WERI-Rb-1 (cell line): ENCODE data around the gene PLD4.

Experiments
- DNase-seq: peaks from one replicate; pipeline ENCODE4 v3.0.0-alpha.2; 2020
- H3K27ac ChIP-seq: fragments of 250-450 bp; sonication (Bioruptor Pico); 2 replicates; pipeline ENCODE4 v1.5.1; 2020; ENCODE audit warnings: mild to moderate bottlenecking, moderate library complexity
- H3K27me3 ChIP-seq: fragments of 250-450 bp; sonication (Bioruptor Pico); 2 replicates; pipeline ENCODE4 v1.5.1; 2021; ENCODE audit warnings: mild to moderate bottlenecking, low read depth, moderate library complexity; ENCODE audit not compliant: insufficient read depth, severe bottlenecking
- H3K36me3 ChIP-seq: fragments of 250-450 bp; sonication (Bioruptor Pico); 2 replicates; pipeline ENCODE4 v1.5.1; 2020; ENCODE audit warnings: mild to moderate bottlenecking, moderate library complexity
- H3K4me3 ChIP-seq: 2 replicates; pipeline ENCODE4 v1.5.1; 2011; ENCODE audit warnings: low read depth, mild to moderate bottlenecking, control low read depth, low read length
- H3K9me3 ChIP-seq: fragments of 250-450 bp; sonication (Bioruptor Pico); 2 replicates; pipeline ENCODE4 v1.5.1; 2021; ENCODE audit warnings: mild to moderate bottlenecking, moderate library complexity; ENCODE audit not compliant: severe bottlenecking
- CTCF ChIP-seq: IDR thresholded peaks from 2 replicates; pipeline ENCODE4 v1.5.1; 2011; ENCODE audit warnings: low read depth, mild to moderate bottlenecking, control low read depth, inconsistent platforms, low read length

Gene PLD4

GRCh38 chr14:104975481-104976197, 51.0 kb downstream of the PLD4 start:
- Histone ChIP-seq H3K27me3 (no peaks in the 10 kb centered on the region), H3K27ac (no peak overlapping the region), H3K36me3 (no peaks in the 10 kb centered on the region), H3K9me3 (no peaks in the 10 kb centered on the region), H3K4me3 (no peak overlapping the region)
- peak; percentile 72 for TF ChIP-seq CTCF
- DNase-seq = peak; percentile 46

- TF ChIP-seq CTCF = peak; percentile 97
- Histone ChIP-seq H3K9me3 (no peaks in the 10 kb centered on the region), H3K27me3 (no peaks in the 10 kb centered on the region), H3K4me3 (no peak overlapping the region), H3K27ac (no peak overlapping the region), H3K36me3 (no peaks in the 10 kb centered on the region)
- peak; percentile 88 for DNase-seq
Observed at GRCh38 chr14:104976198-104977007, 51.7 kb downstream of the PLD4 start.

GRCh38 chr14:104977008-104977680, 52.5 kb downstream of the PLD4 start:
- DNase-seq = no peak
- Histone ChIP-seq H3K27me3 (no peaks in the 10 kb centered on the region), H3K27ac (no peak overlapping the region), H3K9me3 (no peaks in the 10 kb centered on the region), H3K36me3 (no peaks in the 10 kb centered on the region), H3K4me3 (peak overlapping the region; percentile 51)
- no peak for TF ChIP-seq CTCF

GRCh38 chr14:104977681-104978653, 53.3 kb downstream of the PLD4 start, which contains the start of gene AHNAK2:
TSS of gene AHNAK2 (minus strand) at chr14:104978374. CDS start at chr14:104978237, 137 bp downstream.
- no peak for TF ChIP-seq CTCF
- Histone ChIP-seq H3K9me3 (no peaks in the 10 kb centered on the region), H3K27me3 (no peaks in the 10 kb centered on the region), H3K27ac (no peak within 1 kb of the TSS; the same call in none of the 2 replicates), H3K36me3 (no peaks in the 10 kb centered on the region), H3K4me3 (peak within 1 kb of the TSS; percentile 55)
- peak; percentile 90 for DNase-seq
